Measurements from ENCODE around the gene KCNN2.
A peak's percentile ranks its signal among the peaks of the same experiment; 100 is the strongest.

The KCNN2 gene

DNA sequence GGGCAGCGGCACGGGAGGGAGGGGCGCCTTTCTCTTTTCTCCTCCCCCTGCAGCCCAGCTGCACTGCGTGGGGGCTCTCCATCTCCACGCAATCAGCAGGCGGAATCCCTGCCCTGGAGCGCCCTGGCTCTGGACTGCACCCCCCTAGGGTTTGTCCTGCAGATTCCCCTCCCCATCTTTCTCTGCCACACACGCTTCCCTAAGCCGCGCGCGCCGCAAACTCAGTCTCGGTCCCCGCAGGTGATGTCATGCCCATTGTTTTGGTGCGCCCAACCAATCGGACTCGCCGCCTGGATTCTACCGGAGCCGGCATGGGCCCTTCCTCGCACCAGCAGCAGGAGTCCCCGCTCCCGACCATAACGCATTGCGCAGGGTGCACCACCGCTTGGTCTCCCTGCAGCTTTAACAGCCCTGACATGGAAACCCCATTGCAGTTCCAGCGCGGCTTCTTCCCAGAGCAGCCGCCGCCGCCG, at the start of gene KCNN2:
TSS of gene KCNN2 (plus strand) at position 347 of the 473 bp plus-strand sequence. CDS start at position 417, 70 bp downstream.
- peak; percentile 79 for DNase-seq (ENCODE audit: low spot score)
- in situ Hi-C loops (cut with MboI; ENCODE audit: low pct_unique_long_range_greater_than_20kb, low sequenced_read_pairs, unreplicated experiment), result no loop called here
- TF ChIP-seq, protein P1, sequence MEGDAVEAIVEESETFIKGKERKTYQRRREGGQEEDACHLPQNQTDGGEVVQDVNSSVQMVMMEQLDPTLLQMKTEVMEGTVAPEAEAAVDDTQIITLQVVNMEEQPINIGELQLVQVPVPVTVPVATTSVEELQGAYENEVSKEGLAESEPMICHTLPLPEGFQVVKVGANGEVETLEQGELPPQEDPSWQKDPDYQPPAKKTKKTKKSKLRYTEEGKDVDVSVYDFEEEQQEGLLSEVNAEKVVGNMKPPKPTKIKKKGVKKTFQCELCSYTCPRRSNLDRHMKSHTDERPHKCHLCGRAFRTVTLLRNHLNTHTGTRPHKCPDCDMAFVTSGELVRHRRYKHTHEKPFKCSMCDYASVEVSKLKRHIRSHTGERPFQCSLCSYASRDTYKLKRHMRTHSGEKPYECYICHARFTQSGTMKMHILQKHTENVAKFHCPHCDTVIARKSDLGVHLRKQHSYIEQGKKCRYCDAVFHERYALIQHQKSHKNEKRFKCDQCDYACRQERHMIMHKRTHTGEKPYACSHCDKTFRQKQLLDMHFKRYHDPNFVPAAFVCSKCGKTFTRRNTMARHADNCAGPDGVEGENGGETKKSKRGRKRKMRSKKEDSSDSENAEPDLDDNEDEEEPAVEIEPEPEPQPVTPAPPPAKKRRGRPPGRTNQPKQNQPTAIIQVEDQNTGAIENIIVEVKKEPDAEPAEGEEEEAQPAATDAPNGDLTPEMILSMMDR (IDR thresholded peaks at IDR 0.05; ENCODE audit: extremely low read depth, insufficient read depth, missing control alignments), result no peak

GRCh38 chr5:114312658-114313057, 49.2 kb upstream of the KCNN2 start:
- in situ Hi-C loops (cut with MboI; ENCODE audit: low pct_unique_long_range_greater_than_20kb, low sequenced_read_pairs, unreplicated experiment), result no loop called here
- TF ChIP-seq, protein P1 (IDR thresholded peaks at IDR 0.05; ENCODE audit: extremely low read depth, insufficient read depth, missing control alignments), result no peak
- DNase-seq (ENCODE audit: low spot score), result no peak

- no peak for DNase-seq (ENCODE audit: low spot score)
- TF ChIP-seq, protein P1 (IDR thresholded peaks at IDR 0.05; ENCODE audit: extremely low read depth, insufficient read depth, missing control alignments), result no peak
- in situ Hi-C loops (cut with MboI; ENCODE audit: low pct_unique_long_range_greater_than_20kb, low sequenced_read_pairs, unreplicated experiment), result no loop called here
These were observed 47.8 kb upstream of the KCNN2 start for GRCh38 chr5:114314061-114314460.

GRCh38 chr5:114316167-114316566, 45.7 kb upstream of the KCNN2 start:
- in situ Hi-C loops (cut with MboI; ENCODE audit: low pct_unique_long_range_greater_than_20kb, low sequenced_read_pairs, unreplicated experiment), result no loop called here
- no peak for DNase-seq (ENCODE audit: low spot score)
- TF ChIP-seq, protein P1 (IDR thresholded peaks at IDR 0.05; ENCODE audit: extremely low read depth, insufficient read depth, missing control alignments), result no peak

DNA sequence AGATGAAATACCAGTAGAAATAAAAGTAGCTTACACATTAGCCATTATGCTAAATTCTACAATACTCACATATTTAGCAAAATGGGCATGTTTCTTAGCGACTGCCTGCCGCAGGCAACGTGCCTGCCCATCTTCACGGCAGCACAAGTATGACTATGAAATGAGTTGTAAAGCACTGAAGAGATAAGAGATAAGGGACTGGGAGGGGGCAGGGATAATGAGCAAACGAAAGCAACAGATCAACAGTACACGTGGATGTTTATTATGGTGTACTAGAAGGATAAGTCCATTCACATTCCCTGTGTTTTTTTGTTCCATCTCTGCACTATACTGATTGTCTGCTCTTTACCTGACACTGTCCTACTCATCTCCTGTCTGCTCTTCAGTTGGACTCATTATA, 44.1 kb upstream of the KCNN2 start:
- in situ Hi-C loops (cut with MboI; ENCODE audit: low pct_unique_long_range_greater_than_20kb, low sequenced_read_pairs, unreplicated experiment), result no loop called here
- TF ChIP-seq, protein P1 (IDR thresholded peaks at IDR 0.05; ENCODE audit: extremely low read depth, insufficient read depth, missing control alignments), result no peak
- DNase-seq (ENCODE audit: low spot score), result no peak

DNA sequence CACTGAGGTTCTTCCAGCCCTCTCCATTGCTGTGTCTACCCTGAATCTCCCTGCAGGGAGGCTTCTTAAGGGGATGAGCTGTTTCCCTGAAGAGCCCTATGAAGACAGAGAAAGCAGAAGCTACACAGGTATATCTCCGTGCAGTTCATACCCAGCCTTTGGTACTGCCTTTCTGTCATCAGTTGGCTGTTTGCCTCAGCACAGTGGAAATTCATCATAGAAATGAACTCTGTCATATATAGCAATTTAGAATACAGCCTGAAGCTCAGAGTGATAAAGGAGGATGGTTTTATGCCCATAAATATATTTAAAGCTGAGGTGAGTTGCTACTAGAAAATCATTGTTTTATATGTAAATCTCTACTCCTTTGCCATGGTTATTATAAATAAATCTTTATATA, 42.6 kb upstream of the KCNN2 start:
- no peak for DNase-seq (ENCODE audit: low spot score)
- in situ Hi-C loops (cut with MboI; ENCODE audit: low pct_unique_long_range_greater_than_20kb, low sequenced_read_pairs, unreplicated experiment), result no loop called here
- TF ChIP-seq, protein P1 (IDR thresholded peaks at IDR 0.05; ENCODE audit: extremely low read depth, insufficient read depth, missing control alignments), result no peak

- TF ChIP-seq, protein P1 (IDR thresholded peaks at IDR 0.05; ENCODE audit: extremely low read depth, insufficient read depth, missing control alignments), result no peak
- DNase-seq (ENCODE audit: low spot score), result no peak
- in situ Hi-C loops (cut with MboI; ENCODE audit: low pct_unique_long_range_greater_than_20kb, low sequenced_read_pairs, unreplicated experiment), result no loop called here
These were observed 42.0 kb upstream of the KCNN2 start for GRCh38 chr5:114319821-114320220.
